HK-2 (cell line): ENCODE measurements around the gene SYTL3.

Experiments
- DNase-seq: peaks from one replicate; pipeline ENCODE4 v3.0.0-alpha.2; 2018; ENCODE audit not compliant: unreplicated experiment

The SYTL3 gene

DNA sequence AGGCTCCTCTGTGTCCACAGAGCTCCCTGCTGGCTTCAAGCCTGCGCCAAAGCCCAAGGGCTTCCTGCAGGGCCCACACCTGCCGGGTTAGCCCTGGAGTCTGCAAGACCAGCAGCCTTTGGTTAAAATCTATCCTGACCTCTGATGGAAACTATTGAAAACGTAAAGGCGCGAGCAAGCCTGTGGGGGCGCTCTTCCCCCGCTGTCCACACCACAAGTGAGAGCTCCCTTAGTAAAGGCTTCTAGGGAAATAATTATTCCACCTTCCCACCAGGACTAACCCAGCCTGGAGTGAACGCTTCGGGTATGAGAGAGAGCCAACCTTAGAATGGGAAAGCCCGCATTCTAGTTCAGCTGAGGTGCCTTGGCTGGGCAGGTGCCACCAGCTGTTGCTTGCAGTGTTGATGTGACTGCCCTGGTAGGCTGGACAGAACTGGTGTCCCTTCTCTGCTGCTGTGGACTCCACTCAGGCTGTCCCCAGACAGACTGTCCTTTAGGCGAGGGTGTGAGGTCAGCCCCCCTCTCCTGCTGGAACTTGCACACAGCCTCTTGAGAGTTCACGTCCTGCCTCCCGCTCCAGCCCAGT is 68.7 kb downstream of the SYTL3 start:
- DNase-seq: no peak

DNA sequence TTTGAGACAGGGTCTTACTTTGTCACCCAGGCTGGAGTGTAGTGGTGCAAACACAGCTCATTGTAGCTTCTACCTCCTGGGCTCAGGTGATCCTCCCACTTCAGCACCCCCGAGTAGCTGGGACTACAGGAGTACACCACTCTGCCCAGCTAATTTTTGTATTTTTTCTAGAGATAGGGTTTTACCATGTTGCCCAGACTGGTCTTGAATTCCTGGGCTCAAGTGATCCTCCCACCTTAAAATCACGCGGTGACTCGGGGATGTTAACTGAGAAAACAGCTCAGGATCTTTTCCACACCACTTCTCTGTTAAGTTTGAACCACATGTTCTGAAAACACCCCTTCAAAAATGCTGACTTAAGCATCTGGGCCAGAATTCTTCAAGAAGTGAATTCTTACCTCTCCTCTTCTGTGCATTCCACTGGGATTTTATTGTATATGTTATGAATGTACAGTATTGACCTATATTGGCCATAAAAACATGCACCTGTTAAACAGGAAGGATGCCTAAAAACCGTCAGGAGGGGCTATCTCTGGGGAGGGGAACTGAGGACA is 72.4 kb downstream of the SYTL3 start:
- no peak for DNase-seq

DNA sequence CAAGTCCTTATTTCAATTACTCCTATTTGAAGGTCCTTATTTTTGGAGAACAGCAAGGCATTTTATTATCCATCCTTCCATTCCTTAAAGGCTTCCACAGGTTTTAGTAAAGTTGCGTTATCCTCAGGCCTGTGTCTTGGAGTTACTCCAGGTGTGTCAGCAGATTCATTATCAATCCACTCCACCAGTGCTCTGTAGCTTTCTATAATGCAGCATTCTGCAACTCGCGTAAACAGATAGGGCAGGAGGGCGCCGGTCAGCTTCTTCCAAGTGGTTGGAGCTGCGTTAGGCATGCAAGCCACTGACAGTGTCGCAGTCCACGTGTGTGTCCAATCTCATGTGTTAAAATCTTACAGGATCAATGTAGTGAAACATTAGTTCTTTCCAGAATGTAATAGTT is 75.8 kb downstream of the SYTL3 start:
- no peak for DNase-seq

DNA sequence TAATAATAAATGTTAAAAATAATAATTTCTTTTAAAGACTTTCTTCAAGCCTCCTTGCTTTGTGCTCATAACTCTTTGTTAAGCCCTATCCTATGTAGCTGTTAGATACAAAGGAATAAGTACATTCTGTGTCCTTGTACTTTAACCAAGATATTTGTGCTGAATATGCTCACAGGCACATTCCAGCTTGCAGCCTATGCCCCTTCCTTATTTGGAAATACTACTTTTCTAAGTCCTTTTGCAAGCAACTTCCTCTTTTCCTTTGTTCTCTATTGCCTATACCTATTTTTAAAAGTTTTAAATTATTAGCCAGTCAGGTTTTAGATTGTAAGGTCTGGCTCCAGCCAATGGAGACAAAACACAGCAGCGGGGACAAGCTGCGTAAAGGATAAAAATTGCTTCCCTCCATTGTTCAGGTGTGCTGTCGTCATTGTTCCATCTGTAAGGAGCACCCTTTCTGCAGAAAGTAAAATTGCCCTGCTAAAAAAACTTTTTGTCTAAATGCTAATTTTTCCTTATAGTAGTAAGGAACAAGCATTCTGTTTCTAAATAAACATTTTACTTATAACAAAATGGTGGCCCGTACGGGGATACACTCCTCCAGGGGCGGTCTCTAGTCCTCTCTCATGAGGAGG is 80.2 kb downstream of the SYTL3 start:
- DNase-seq: no peak

DNA sequence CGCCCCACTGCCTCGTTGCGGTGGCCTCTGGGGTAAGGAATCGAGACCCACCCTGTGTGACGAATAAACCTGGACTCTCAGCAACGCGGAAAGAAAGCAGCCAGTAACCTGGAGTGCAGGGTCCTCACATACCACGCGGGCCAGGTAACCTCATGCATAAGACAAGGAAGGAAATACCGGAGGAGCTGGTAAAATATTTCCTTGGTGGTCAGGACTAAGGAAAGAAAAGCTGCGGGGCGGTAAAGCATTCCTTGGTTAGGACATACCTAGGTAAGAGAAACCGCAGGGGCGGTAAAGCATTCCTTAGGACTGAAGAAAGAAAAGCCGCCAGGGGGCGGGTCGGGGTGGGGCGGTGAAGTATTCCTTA is 80.7 kb downstream of the SYTL3 start:
- no peak for DNase-seq

DNA sequence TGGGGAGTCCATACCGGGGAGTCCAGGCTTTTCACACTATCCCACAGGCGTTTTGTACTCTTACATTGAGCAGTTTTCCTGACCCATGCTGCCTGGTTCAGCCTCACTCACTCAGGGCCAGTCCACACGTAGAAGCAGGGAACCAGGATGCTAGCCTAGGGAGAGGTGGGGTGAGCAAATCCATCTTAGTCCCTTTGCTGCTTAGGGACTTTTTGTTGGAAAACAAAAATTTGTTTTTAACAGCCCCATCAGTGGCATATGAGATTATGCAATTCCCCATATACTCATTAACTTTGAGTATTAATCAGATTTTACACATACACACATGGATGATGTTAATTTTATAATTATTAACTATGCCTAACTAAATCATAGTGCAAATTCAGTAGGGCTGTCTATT is 85.2 kb downstream of the SYTL3 start:
- DNase-seq: no peak

DNA sequence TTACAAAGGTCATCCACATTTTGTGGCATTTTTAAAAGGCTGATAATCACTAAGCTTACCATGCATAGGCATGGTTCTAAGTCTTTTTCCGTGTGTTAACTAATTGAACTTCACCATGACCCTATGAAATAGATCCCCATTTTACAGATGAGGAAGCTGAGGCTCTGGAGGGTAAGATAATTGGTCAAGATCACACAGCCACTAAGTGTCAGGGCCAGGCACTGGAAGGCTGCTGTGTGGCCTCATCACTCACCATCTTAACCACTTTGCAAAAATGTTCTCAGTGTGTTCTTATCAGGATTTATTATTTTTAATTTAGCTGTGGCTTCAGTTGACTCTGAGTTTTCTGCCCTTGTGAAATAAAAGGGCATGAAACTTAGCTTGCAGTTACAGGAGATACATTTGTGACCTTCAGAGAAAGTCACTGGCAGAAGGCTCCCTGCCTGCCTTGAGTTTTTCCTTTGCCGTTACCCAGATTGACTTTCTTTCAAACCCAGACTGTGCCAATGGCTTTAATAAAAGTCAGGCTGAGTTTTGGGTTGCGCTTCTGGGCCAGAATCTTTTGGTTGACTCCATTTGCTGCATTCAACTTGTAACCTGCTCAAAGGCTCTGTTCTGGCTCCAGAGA is 87.3 kb downstream of the SYTL3 start:
- DNase-seq: no peak

DNA sequence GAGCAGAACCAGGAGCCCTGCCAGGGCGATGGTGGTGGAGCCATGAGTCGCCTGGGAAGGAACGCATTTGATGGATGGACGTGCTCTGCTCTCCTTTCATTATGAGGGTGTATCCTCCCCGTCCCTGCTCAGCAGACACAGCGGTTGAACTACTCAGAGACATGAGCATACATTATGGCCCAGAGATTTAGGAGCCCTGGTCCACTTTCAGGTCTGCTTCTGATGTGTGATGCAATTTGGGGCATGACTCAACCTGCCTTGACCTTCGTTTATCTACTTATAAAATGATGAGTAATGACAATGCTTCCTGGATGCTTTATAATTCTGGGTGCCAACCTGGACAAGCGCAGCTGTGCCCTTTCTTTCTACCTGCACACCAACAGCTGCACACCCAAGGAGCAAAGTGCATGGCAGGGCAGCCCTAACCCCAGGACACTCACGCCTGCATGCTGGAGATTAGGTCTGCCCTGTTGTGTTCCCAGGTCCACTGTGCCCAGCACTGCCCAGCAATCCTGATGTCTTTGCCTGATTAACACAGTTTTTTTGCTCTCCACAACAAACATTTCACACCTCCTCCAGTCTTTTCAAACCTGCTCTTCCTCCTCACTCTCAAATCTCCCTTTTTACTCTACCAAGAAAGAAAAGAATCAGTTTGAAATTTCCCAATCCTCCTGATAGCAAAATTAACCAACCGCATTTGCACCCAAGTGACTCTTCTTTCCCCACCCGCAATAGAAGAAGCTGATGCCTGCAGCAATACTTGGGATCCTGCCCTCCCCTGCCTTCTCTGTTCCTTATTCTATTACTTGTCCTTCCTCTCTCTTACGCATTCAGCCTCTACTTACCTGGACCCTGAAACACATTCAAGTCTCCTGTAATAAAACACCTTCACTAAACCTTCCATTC is 88.1 kb downstream of the SYTL3 start:
- DNase-seq: no peak

DNA sequence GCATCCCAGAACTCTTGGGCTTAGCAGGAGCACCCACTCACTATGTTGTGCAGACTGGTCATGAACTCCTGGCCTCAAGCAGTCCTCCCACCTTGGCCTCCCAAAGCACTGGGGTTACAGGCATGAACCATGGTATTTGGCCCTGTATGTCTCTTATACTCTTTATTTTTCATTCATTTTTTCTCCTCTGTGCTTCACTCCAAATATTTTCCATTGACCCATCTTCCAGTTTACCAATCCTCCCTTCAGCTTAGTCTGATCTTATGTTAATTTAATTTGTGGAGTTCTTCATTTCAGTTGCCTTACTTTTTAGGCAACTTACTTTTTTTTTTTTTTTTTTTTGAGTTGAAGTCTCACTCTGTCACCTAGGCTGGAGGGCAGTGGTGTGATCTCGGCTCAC is 89.8 kb downstream of the SYTL3 start:
- DNase-seq: no peak

DNA sequence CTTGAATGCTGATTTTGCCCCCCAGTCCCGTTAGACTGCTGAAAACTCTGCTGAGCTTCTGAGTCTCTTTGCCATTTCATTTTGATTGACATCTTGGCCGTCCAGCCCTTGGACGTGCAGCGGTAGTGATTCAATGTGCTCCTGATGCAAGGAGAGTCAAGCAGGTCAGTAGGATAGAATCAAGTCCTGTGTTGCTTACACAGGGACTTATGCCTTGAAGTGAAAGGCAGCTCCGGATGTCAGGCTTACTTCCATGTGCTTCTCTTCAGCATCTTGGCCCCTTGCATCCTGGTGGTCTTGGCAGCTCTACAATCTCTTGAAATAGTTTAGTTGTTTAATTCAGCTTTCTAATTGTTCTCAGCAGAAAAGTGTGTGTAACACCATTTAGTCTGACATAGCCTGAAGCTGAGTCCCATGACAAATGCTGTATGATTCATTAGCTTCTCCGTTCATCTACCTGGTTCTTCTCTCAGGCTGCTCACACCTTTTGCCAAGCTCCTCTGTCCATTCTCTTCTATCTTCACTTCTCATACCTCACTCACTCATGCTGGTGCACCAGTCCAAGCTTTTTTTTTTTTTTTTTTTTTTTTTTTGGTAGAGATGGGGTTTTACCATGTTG is 93.3 kb downstream of the SYTL3 start:
- DNase-seq: no peak

DNA sequence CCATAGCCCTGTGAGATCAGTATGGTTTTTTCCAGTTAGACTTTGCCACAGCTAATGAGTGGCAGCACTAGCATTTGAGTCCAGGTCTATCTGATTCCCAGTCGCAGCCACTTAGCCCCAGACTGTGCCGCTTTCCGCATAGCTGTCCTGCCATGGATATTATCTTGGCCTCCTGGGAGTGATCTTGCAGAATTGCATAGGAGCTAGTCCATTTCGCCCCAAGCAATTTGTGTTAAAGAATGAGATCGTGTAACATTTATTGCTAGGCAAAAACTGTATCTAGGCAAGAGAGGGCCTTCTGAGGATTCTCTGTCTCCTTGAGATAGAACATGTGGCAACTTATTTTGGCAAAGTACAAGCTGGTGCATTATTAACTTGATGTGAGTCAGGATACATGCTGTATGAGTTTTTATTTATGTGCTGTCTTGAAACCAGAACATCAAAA is 95.2 kb downstream of the SYTL3 start:
- no peak for DNase-seq

DNA sequence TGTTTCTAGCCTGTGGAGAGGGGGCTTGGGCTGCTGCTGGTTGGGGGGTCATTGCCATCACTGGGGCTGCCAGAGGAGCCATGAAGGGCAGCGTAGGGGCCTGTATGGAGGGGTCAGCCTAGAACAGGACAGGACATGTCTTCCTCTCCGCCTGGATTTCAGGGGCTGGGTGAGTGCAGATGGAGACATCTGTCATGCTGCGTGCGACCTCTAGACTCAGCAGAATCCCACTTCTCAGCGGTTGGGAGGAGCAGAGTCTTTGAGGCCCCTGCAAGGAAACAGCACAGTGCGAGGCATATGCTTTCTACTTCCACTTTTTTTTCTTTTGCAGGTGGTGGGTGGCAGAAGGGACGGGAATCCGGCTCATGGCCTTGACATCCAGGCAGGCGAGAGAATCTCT is 101.4 kb downstream of the SYTL3 start:
- DNase-seq: no peak

DNA sequence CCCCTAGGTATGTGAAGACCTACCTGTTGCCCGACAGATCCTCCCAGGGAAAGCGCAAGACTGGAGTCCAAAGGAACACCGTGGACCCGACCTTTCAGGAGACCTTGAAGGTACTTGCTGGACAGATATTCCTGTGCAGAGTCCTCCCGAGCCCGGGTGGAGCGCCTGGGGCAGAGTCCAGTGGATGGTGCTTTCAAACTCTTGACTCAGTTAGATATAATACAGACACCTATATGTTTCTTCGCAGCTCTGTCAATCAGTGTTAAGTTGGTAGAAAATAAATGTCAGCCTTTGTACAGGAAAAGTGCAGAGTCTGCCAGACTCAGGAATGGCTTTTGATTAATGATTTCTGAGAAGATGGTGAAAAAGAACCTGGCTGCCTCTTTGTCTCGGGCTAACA is 102.1 kb downstream of the SYTL3 start:
- no peak for DNase-seq

DNA sequence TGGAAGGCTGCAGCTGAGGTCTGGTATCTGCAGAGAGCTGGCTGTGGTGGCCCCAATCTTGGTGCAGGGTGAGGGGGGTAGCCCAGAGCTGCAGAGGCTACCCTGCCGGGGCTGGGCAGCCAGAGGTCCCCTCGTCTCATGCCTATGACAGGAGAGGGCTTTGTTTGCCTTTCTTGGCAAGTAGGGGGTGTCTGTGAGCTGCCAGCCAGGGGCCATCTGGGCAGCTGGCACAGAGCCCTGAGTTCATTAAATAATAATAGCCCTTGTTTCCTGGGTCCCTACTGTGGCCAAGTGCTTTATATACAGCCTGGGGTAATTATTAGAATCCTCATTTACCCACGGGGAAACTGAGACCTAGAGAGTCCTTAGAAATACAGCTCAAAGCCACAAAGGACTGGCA is 102.8 kb downstream of the SYTL3 start:
- DNase-seq: no peak

DNA sequence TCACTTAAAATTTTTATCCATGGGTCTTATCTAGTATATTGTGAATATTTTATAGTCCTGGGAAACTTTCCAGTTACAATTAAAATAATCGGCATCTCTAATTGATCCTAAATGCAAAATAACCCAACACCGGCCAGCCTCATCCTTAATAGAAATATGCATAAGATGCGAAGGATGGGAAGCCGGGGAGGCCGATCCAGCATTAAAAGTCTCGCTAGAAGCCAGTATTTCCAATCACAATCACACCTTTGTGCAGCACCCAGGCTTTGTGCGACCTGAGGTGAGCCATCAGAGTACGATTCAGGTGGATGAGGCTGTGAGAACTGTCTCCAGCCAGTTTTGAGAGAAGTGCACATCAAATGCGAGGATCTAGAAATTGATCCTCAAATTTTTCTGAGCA is 104.0 kb downstream of the SYTL3 start:
- DNase-seq: no peak

DNA sequence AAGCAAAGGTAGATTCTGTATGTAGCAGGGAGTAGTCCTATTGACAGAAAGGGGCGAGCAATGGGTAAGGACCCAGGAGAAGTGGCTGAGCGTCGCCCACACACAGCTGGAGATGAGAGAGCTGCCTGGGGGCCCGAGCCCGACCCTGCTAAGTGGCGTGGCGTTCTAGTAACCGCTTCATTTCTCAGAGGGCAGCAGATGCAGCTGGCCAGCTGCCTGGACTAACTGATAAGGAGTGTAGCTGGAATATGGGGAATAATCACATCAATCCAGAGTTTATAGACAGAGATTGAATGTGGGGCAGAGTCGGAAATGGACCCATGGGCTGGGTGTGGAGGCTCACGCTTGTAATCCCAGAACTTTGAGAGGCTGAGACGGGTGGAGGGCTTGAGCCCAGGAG is 104.9 kb downstream of the SYTL3 start:
- DNase-seq: no peak

DNA sequence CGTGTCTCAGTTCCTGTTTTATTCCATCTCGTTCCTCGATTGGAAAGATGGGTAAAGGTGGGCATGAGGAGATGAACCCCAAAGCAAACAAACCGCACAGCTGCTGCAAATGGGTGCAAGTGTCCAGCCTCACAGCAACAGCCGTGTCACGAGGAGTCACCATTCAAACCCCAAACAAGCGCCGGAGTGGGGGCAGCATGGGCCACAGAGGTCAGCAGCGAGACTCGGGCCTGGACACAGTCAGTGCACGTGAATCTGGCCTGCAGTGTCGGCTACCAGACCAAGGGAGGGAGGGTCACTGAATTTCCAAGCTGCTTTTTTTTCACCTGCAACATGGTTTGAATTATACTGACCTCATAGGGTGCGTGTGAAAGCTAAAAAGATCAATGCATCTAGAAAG is 105.8 kb downstream of the SYTL3 start:
- no peak for DNase-seq

DNA sequence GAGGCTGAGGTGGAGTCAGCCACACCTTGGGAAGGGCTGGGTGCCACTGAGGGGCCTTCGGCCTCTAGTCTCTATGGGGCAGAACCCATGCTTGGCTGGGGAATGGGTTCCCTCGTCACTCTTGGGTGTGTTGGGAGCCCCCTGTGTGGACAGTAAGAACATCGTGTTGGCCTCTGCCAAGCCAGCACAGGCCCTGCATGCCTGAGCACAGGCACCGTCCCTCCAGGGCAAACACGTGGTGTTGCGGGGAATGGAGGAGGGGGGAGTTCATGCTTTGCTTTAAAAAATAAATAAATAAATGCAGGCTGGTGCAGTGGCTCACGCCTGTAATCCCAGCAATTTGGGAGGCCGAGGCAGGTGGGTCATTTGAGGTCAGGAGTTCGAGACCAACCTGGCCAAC is 106.3 kb downstream of the SYTL3 start:
- no peak for DNase-seq

DNA sequence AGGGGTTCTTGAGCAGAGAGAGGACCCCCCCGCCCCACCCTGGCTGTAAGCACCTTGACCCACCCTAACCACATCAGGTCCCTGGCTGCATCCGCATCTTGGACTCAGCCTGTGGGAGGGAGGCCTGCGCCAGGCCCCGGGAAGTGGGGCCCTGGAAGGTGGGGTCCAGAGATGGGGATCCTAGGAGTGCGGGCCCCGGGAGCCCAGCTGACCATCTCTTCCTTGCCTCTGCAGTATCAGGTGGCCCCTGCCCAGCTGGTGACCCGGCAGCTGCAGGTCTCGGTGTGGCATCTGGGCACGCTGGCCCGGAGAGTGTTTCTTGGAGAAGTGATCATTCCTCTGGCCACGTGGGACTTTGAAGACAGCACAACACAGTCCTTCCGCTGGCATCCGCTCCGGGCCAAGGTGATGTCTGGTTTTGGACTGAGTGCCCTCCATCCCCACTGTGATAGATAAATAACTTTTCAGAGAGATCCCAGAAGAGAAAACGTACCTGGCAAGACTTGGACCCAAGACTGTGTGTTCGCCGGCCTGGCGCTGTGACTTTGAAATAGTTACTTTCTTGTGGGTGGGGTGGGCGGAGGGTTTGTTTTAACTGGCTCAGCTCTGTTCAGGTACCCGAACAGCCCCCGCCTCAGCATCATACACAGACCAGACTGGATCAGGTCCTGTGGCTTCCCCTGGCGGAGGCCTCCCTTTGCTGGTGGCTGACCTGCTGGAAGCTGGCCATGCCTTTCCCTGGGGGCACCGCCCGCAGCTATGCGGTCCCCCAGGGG is 107.3 kb downstream of the SYTL3 start:
- no peak for DNase-seq

DNA sequence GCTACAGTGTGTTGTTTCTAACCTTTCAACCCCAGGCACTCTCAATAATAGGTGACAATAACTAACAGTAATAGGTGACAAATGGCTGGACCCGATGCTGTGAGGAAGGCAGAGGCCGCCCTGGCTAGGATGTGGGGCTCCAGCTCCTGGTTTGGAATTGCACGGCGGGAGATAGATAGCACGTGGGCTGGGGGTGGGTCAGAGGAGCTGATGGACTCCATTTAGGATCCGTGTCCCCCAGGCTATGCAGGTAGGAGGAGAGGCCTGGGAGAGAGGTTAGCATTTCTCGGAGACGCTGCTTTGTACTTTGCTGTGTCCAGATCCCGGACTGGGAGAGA is 107.9 kb downstream of the SYTL3 start:
- no peak for DNase-seq

DNA sequence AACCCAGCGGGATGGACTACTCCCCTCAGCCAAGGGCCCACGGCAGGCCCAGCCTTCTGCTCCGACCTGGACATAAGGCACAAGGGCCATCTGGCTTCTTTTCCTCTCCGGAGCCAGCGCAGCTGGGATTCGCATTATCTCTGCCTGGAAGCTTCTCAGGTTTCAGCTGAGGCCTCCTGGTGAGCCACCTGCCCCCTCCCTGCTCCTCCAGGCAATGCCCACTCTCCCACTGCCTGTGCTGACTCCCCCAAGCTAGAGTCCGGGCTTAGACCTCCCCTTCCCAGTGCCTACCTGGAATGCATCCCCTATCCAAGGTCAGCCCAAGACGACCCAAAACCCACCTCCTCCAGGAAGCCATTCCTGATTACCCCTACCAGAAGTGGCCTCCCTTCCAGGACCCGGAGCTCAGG is 108.6 kb downstream of the SYTL3 start:
- no peak for DNase-seq
